K562 (cell line): ENCODE results near the gene TFPI2. TPM values are rescaled to one million over a fixed set of nuclear protein-coding genes. Genes with fewer than 3 reads are reported as not detected.

ENCODE experiments used
- ATAC-seq: fragments of 200-7000 bp; cut with Tn5 transposase; 3 replicates; pipeline ENCODE4 v1.9.1; 2020; ENCODE audit warnings: moderate library complexity
- BruUV-seq: library from RNA; stranded (reverse); fragments of 400-500 nt; replicated peaks from 2 replicates; lab custom pipeline; 2021; lab: Mats Ljungman, UMichigan
- CTCF ChIA-PET: fragments of 300-600 bp; formaldehyde crosslinking; extraction: SDS; loops from one replicate; lab custom pipeline; 2021; ENCODE audit warnings: low intra/inter-chr PET ratio; lab: Yijun Ruan, JAX
- POLR2A ChIA-PET: fragments of 300-600, 350-650 bp; sonication (Branson Sonifier 250); formaldehyde crosslinking; extraction: SDS; loops from one replicate; lab custom pipeline; 2021; ENCODE audit warnings: antibody characterized with exemption, inconsistent platforms; lab: Yijun Ruan, JAX
- DNase-seq, 4 experiments: peaks; one replicate each; pipeline versions ENCODE4 v3.0.0 to v3.0.0-alpha.2; 2011 to 2018; ENCODE audit warnings: low spot score in 3 of 4, mixed read lengths in 3 of 4; ENCODE audit errors: extremely low read depth in 1 of 4
- FAIRE-seq: peaks from 2 replicates; lab custom pipeline; 2011; peaks lifted over from hg19 to GRCh38; lab: Jason Lieb, UNC
- H2AFZ ChIP-seq: 2 replicates; pipeline ENCODE4 v1.6.0; 2011; ENCODE audit warnings: low read depth, low read length, control low read depth, inconsistent platforms
- H3K27ac ChIP-seq: fragments of 200-600 bp; 3 replicates; pipeline ENCODE4 v1.8.0; 2011; ENCODE audit warnings: low read depth, mild to moderate bottlenecking, control low read depth, inconsistent platforms, low read length, moderate library complexity, mixed read lengths; ENCODE audit errors: extremely low read depth
- H3K27me3 ChIP-seq, 2 experiments: fragments of 300-600 bp in 1 of 2; 2 replicates in 1 of 2; 3 replicates in 1 of 2; pipeline versions ENCODE4 v1.6.0 to v1.8.0; 2011; ENCODE audit warnings: inconsistent platforms in 2 of 2, low read length in 2 of 2, mild to moderate bottlenecking in 1 of 2, mixed read lengths in 1 of 2, moderate library complexity in 1 of 2; ENCODE audit not compliant: control insufficient read depth in 2 of 2, insufficient read depth in 2 of 2
- H3K36me3 ChIP-seq: fragments of 300-600 bp; 3 replicates; pipeline ENCODE4 v1.8.0; 2011; ENCODE audit warnings: mild to moderate bottlenecking, low read length, inconsistent platforms; ENCODE audit not compliant: control insufficient read depth, insufficient read depth
- H3K4me1 ChIP-seq, 2 experiments: fragments of 200-600 bp in 1 of 2; replicated peaks in 1 of 2; 2 replicates in 1 of 2; 3 replicates in 1 of 2; pipeline versions ENCODE4 v1.5.1 to v1.8.0; 2011; ENCODE audit warnings: inconsistent platforms in 2 of 2, low read length in 2 of 2, mild to moderate bottlenecking in 1 of 2, mixed read lengths in 1 of 2, moderate library complexity in 1 of 2; ENCODE audit not compliant: control insufficient read depth in 2 of 2, insufficient read depth in 2 of 2
- H3K4me2 ChIP-seq: 2 replicates; pipeline ENCODE4 v1.6.1; 2011; ENCODE audit warnings: low read length, control low read depth, inconsistent platforms, mixed read lengths; ENCODE audit not compliant: insufficient read depth
- H3K4me3 ChIP-seq: fragments of 200-600 bp; sonication (generic), shearing (Covaris generic); 2 replicates; pipeline ENCODE4 v1.5.1; 2016; ENCODE audit warnings: control low read depth, inconsistent platforms
- H3K79me2 ChIP-seq: fragments of 200-600 bp; 3 replicates; pipeline ENCODE4 v1.8.0; 2011; ENCODE audit warnings: low read length, inconsistent platforms; ENCODE audit not compliant: control insufficient read depth, insufficient read depth
- H3K9ac ChIP-seq, 2 experiments: 2 replicates each; pipeline versions ENCODE4 v1.6.0 to v1.6.1; 2011; ENCODE audit warnings: low read depth in 2 of 2, low read length in 2 of 2, control low read depth in 1 of 2, inconsistent platforms in 1 of 2, mild to moderate bottlenecking in 1 of 2, mixed read lengths in 1 of 2; ENCODE audit not compliant: insufficient read depth in 1 of 2
- H3K9me1 ChIP-seq: one replicate; pipeline ENCODE4 v1.6.0; 2011; ENCODE audit warnings: inconsistent platforms, mild to moderate bottlenecking, low read length, moderate library complexity; ENCODE audit not compliant: control insufficient read depth, insufficient read depth
- H3K9me3 ChIP-seq: replicated peaks from 2 replicates; pipeline ENCODE4 v1.5.1; 2011; ENCODE audit warnings: low read depth, low read length, inconsistent platforms; ENCODE audit not compliant: control insufficient read depth, insufficient read depth
- H4K20me1 ChIP-seq: replicated peaks from 2 replicates; pipeline ENCODE4 v1.6.1; 2011; ENCODE audit warnings: low read length, inconsistent platforms, mixed read lengths; ENCODE audit not compliant: control insufficient read depth, insufficient read depth
- ETV6 ChIP-seq, 3 experiments: fragments of 150-350 bp in 1 of 3; sonication (generic) in 1 of 3; formaldehyde crosslinking in 1 of 3; IDR thresholded peaks; 2 replicates each; pipeline versions ENCODE4 v1.6.1 to v1.8.0; 2014 to 2022; ENCODE audit warnings: borderline replicate concordance in 2 of 3, low read depth in 2 of 3, antibody characterized with exemption in 1 of 3, low read length in 1 of 3, mild to moderate bottlenecking in 1 of 3, missing genetic modification reagents in 1 of 3
- HLTF ChIP-seq: fragments of 450-650 bp; IDR thresholded peaks from 2 replicates; pipeline ENCODE4 v1.6.1; 2016
- PHB2 ChIP-seq: fragments of 450-650 bp; IDR thresholded peaks from 2 replicates; pipeline ENCODE4 v1.6.1; 2017; ENCODE audit warnings: low read depth
- POLR3A ChIP-seq: IDR thresholded peaks from 2 replicates; pipeline ENCODE4 v1.6.1; 2011; ENCODE audit warnings: borderline replicate concordance, mild to moderate bottlenecking, moderate library complexity; ENCODE audit not compliant: insufficient read length, insufficient read depth; ENCODE audit errors: extremely low read depth
- ZFP1 ChIP-seq: fragments of 450-650 bp; formaldehyde crosslinking; IDR thresholded peaks from 2 replicates; pipeline ENCODE4 v1.4.0; 2020; ENCODE audit warnings: mild to moderate bottlenecking, mixed read lengths
- ZNF311 ChIP-seq: fragments of 250-450 bp; sonication (Bioruptor Pico); IDR thresholded peaks from 2 replicates; pipeline ENCODE4 v1.4.0; 2020; ENCODE audit warnings: mild to moderate bottlenecking, moderate library complexity
- ZNF507 ChIP-seq: conservative IDR thresholded peaks from 2 replicates; pipeline ENCODE4 v1.6.1; 2017; ENCODE audit warnings: missing genetic modification characterization, missing compliant biosample characterization
- WGBS: fragments of 100-300 bp; shearing (Covaris generic); methylation state at CpG from one replicate; pipeline ENCODE4 v1.1.6; 2016; ENCODE audit warnings: low coverage, mixed read lengths; ENCODE audit not compliant: insufficient coverage; ENCODE audit errors: missing lambda C conversion rate; 5-methylcytosine and 5-hydroxymethylcytosine counted together
- in situ Hi-C: fragments of 300-500 bp; cut with MboI; formaldehyde crosslinking; loops from 4 replicates; pipeline ENCODE4 v1.15.0; 2018; ENCODE audit warnings: inconsistent platforms, mixed read lengths
- intact Hi-C: fragments of 100-400 bp; cut with micrococcal nuclease; formaldehyde crosslinking; loops from 2 replicates; pipeline ENCODE4 v1.14.2; 2022
- polyA plus RNA-seq, 8 experiments: library from polyadenylated mRNA; depleted of rRNA in 4 of 8; stranded (reverse) in 5 of 8; unstranded in 3 of 8; fragments of >200 nt; fragmentation: Nextera tagmentation in 2 of 8; fragmentation: Illumina TruSeq in 1 of 8; extraction: Ambion mirVana in 2 of 8; extraction: Trizol in 1 of 8; gene quantifications; 2 replicates each; pipeline versions ENCODE4 v1.2.1 to v1.2.3, GENCODE V29; 2011 to 2014; ENCODE audit warnings: inconsistent platforms in 1 of 8, missing spikeins in 1 of 8
- total RNA-seq, 7 experiments: library from RNA; depleted of rRNA in 6 of 7; stranded (reverse); fragments of >200 nt in 6 of 7; fragmentation: Illumina TruSeq in 2 of 7; extraction: Trizol in 2 of 7; gene quantifications; 2 replicates each; pipeline versions ENCODE4 v1.2.1 to v1.2.3, GENCODE V29; 2011 to 2021; ENCODE audit warnings: low replicate concordance in 1 of 7
- TF ChIP-seq, protein P1 (sequence below): sonication (generic); formaldehyde crosslinking; IDR thresholded peaks from 2 replicates; pipeline ENCODE4 v1.8.0; 2023; ENCODE audit warnings: missing genetic modification reagents, mild to moderate bottlenecking, borderline replicate concordance

Gene TFPI2
- total and polyA plus RNA-seq, 9 of the 15 experiments (the other 6 are each of a cell fraction or from before 2014, with no cell fraction given) = 0.07 to 0.25 (median 0.11) TPM; not detected in 4

DNA sequence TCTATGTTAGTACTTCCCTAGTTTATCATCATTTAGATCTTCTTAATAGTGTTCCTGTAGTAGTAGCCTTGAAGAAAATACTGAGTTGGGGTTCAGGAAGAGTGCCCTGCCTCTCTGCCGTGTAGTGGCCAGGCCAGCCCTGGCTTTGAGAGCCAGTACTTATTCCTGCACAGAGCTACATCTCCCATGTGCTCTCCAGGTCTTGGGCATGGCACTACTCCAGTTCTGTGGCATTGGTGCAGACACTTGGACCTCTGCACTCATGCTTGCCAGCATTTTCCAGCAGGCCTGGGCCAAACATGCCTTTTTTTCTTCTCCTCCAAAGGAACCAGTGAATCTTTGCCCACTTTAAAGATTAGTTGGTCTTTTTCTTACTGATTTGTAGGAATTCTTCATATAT is 36.2 kb upstream of the TFPI2 start:
- H3K36me3 ChIP-seq = no peaks in the 10 kb centered on the region
- H4K20me1 ChIP-seq = no peaks in the 10 kb centered on the region
- no peaks in the 10 kb centered on the region for H3K9me3 ChIP-seq
- no peak overlapping the region for H3K27ac ChIP-seq
- no peak for DNase-seq
- in situ Hi-C loops = no loop called here
- TF ChIP-seq ETV6 (IDR thresholded peaks at IDR 0.05; ENCODE audit: borderline replicate concordance in 1 of 2, low read depth in 2 of 2, low read length in 1 of 2) = no peak
- TF ChIP-seq ETV6 (CRISPR knock-in tag; IDR thresholded peaks at IDR 0.05; ENCODE audit: borderline replicate concordance) = no peak
- TF ChIP-seq PHB2 = no peak
- no peak for TF ChIP-seq ZNF311 (CRISPR knock-in tag)
- TF ChIP-seq POLR3A = no peak
- no peak for TF ChIP-seq HLTF
- TF ChIP-seq, protein P1, sequence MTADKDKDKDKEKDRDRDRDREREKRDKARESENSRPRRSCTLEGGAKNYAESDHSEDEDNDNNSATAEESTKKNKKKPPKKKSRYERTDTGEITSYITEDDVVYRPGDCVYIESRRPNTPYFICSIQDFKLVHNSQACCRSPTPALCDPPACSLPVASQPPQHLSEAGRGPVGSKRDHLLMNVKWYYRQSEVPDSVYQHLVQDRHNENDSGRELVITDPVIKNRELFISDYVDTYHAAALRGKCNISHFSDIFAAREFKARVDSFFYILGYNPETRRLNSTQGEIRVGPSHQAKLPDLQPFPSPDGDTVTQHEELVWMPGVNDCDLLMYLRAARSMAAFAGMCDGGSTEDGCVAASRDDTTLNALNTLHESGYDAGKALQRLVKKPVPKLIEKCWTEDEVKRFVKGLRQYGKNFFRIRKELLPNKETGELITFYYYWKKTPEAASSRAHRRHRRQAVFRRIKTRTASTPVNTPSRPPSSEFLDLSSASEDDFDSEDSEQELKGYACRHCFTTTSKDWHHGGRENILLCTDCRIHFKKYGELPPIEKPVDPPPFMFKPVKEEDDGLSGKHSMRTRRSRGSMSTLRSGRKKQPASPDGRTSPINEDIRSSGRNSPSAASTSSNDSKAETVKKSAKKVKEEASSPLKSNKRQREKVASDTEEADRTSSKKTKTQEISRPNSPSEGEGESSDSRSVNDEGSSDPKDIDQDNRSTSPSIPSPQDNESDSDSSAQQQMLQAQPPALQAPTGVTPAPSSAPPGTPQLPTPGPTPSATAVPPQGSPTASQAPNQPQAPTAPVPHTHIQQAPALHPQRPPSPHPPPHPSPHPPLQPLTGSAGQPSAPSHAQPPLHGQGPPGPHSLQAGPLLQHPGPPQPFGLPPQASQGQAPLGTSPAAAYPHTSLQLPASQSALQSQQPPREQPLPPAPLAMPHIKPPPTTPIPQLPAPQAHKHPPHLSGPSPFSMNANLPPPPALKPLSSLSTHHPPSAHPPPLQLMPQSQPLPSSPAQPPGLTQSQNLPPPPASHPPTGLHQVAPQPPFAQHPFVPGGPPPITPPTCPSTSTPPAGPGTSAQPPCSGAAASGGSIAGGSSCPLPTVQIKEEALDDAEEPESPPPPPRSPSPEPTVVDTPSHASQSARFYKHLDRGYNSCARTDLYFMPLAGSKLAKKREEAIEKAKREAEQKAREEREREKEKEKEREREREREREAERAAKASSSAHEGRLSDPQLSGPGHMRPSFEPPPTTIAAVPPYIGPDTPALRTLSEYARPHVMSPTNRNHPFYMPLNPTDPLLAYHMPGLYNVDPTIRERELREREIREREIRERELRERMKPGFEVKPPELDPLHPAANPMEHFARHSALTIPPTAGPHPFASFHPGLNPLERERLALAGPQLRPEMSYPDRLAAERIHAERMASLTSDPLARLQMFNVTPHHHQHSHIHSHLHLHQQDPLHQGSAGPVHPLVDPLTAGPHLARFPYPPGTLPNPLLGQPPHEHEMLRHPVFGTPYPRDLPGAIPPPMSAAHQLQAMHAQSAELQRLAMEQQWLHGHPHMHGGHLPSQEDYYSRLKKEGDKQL = no peak
- TF ChIP-seq ZFP1 = no peak
- no peak for TF ChIP-seq ZNF507 (tag)
- TF ChIP-seq, all 486 proteins: peak for 0
- peaks cover 0 to 2% of the 10 kb centered on the region in 2 experiments; a peak in 2 of 5 replicates for H3K4me1 ChIP-seq
- ChIA-PET POLR2A (no interaction called here), CTCF (no interaction called here)
- FAIRE-seq (no peak), ATAC-seq (no peak)
- no peak overlapping the region for H2AFZ ChIP-seq
- no TSS peak for BruUV-seq
- intact Hi-C loops = no loop called here
- no peak overlapping the region for H3K9ac ChIP-seq
- WGBS = 0% methylated on average over 1 of the region's 1 CpG
- H3K4me2 ChIP-seq = no peak overlapping the region
- peaks cover 9 to 11% of the 10 kb centered on the region in 2 experiments; a peak in 4 of 5 replicates for H3K27me3 ChIP-seq
- H3K4me3 ChIP-seq = no peak overlapping the region
- H3K79me2 ChIP-seq = no peaks in the 10 kb centered on the region
- H3K9me1 ChIP-seq = no peaks in the 10 kb centered on the region
